NCI-H2081 treated with DMSO at 0.1 percent for 48 hours (cell line): ENCODE results near the gene PES1.
"Not testable (repeated sequence)": the region's sequence is repeated elsewhere in the genome, so short reads cannot be mapped to it uniquely, and the experiment has no call there.

Experiments
- DNase-seq: peaks from one replicate; lab custom pipeline; 2025; lab: John Stamatoyannopoulos, UW

PES1 gene

GRCh38 chr22:30607939-30608338, 16.2 kb upstream of the PES1 start:
- DNase-seq: no peak

- no peak for DNase-seq
Observed at GRCh38 chr22:30607300-30607930, 15.7 kb upstream of the PES1 start.

- DNase-seq: no peak
Observed at GRCh38 chr22:30606455-30607299, 15.0 kb upstream of the PES1 start, which contains the start of gene TCN2. Gene TCN2, plus strand, starts transcription at chr22:30607174. Its CDS starts 158 bp downstream, at chr22:30607332.

- no peak for DNase-seq
Observed at GRCh38 chr22:30605449-30606110, 13.9 kb upstream of the PES1 start.

- no peak for DNase-seq
Observed at GRCh38 chr22:30604723-30605122, 13.0 kb upstream of the PES1 start.

- DNase-seq: no peak
Observed at GRCh38 chr22:30603801-30604200, 12.1 kb upstream of the PES1 start.

- no peak for DNase-seq
Observed at GRCh38 chr22:30602049-30602448, 10.3 kb upstream of the PES1 start.

GRCh38 chr22:30601464-30601863, 9.8 kb upstream of the PES1 start:
- DNase-seq: no peak

GRCh38 chr22:30600921-30601320, 9.2 kb upstream of the PES1 start:
- DNase-seq: no peak

GRCh38 chr22:30598986-30599385, 7.3 kb upstream of the PES1 start:
- no peak for DNase-seq

GRCh38 chr22:30596886-30597285, 5.2 kb upstream of the PES1 start:
- no peak for DNase-seq

GRCh38 chr22:30596199-30596598, 4.5 kb upstream of the PES1 start:
- no peak for DNase-seq

- not testable (repeated sequence) for DNase-seq
Observed at GRCh38 chr22:30592360-30592713, 627 bp upstream of the PES1 start.

GRCh38 chr22:30591191-30591587, 521 bp downstream of the PES1 start:
- no peak for DNase-seq

- DNase-seq: no peak
Observed at GRCh38 chr22:30586414-30586813, 5.3 kb downstream of the PES1 start.

GRCh38 chr22:30584441-30584840, 7.3 kb downstream of the PES1 start:
- DNase-seq: no peak

GRCh38 chr22:30582788-30583545, 8.7 kb downstream of the PES1 start:
- DNase-seq: no peak

GRCh38 chr22:30582051-30582450, 9.7 kb downstream of the PES1 start:
- no peak for DNase-seq

GRCh38 chr22:30580896-30581295, 10.8 kb downstream of the PES1 start:
- DNase-seq: no peak

- no peak for DNase-seq
Observed at GRCh38 chr22:30578481-30578880, 13.2 kb downstream of the PES1 start.

- no peak for DNase-seq
Observed at GRCh38 chr22:30575859-30576258, 15.9 kb downstream of the PES1 start.

GRCh38 chr22:30574997-30575671, 16.6 kb downstream of the PES1 start:
- no peak for DNase-seq
